22Rv1 (cell line): ENCODE measurements around the gene SNHG17.
"Not testable (repeated sequence)": the region's sequence is repeated elsewhere in the genome, so short reads cannot be mapped to it uniquely, and the experiment has no call there.

Source experiments
- H3K27ac ChIP-seq: fragments of 450-650 bp; 2 replicates; pipeline ENCODE4 v1.5.1; 2017
- ZFX ChIP-seq: fragments of 450-650 bp; IDR thresholded peaks from 2 replicates; pipeline ENCODE4 v1.6.1; 2017; ENCODE audit warnings: antibody characterized with exemption, borderline replicate concordance
- TF ChIP-seq, protein P1 (sequence below): fragments of 450-650 bp; IDR thresholded peaks from 2 replicates; pipeline ENCODE4 v1.5.1; 2017; ENCODE audit warnings: mild to moderate bottlenecking

Gene SNHG17

DNA sequence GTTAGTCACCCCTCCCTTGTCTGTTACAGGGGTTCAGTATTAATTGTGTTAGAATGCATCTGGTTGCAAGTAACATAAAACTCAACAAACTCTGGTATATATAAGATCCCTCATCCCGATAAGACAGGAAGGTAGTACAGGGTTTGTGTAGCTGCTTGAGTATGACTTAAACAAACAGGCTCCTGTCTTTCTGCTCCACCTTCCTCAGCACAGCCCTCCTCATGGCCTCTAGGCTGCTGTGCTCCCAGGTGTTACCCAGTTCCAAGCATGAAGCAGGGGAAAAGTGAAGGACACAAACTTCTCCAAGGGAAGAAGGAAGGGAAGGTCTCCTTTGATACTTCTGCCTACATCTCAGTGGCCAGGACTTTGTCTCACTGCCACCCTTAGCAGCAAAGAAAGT is 36.1 kb upstream of the SNHG17 start:
- TF ChIP-seq, protein P1, sequence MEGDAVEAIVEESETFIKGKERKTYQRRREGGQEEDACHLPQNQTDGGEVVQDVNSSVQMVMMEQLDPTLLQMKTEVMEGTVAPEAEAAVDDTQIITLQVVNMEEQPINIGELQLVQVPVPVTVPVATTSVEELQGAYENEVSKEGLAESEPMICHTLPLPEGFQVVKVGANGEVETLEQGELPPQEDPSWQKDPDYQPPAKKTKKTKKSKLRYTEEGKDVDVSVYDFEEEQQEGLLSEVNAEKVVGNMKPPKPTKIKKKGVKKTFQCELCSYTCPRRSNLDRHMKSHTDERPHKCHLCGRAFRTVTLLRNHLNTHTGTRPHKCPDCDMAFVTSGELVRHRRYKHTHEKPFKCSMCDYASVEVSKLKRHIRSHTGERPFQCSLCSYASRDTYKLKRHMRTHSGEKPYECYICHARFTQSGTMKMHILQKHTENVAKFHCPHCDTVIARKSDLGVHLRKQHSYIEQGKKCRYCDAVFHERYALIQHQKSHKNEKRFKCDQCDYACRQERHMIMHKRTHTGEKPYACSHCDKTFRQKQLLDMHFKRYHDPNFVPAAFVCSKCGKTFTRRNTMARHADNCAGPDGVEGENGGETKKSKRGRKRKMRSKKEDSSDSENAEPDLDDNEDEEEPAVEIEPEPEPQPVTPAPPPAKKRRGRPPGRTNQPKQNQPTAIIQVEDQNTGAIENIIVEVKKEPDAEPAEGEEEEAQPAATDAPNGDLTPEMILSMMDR: no peak
- TF ChIP-seq ZFX: no peak

GRCh38 chr20:38466983-38467382 is 31.9 kb upstream of the SNHG17 start:
- H3K27ac ChIP-seq: no peak overlapping the region
- TF ChIP-seq, protein P1: no peak
- TF ChIP-seq ZFX: no peak

More for the DNA sequence above, 36.1 kb upstream of the SNHG17 start:
- no peak overlapping the region; the same call in 1 of the 2 replicates for H3K27ac ChIP-seq

- no peak for TF ChIP-seq ZFX
- TF ChIP-seq, protein P1: no peak
These were observed 31.0 kb upstream of the SNHG17 start for GRCh38 chr20:38466171-38466570.

DNA sequence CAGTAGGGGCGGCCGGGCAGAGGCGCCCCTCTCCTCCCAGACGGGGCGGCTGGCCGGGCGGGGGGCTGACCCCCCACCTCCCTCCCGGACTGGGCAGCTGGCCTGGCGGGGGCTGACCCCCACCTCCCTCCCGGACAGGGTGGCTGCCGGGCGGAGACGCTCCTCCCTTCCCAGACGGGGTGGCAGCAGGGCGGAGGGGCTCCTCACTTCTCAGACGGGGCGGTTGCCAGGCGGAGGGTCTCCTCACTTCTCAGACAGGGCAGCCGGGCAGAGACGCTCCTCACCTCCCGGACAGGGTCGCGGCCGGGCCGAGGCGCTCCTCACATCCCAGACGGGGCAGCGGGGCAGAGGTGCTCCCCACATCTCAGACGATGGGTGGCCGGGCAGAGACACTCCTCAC is 26.4 kb upstream of the SNHG17 start:
- H3K27ac ChIP-seq: not testable (repeated sequence)

More at GRCh38 chr20:38466171-38466570, 31.0 kb upstream of the SNHG17 start:
- H3K27ac ChIP-seq: no peak overlapping the region

DNA sequence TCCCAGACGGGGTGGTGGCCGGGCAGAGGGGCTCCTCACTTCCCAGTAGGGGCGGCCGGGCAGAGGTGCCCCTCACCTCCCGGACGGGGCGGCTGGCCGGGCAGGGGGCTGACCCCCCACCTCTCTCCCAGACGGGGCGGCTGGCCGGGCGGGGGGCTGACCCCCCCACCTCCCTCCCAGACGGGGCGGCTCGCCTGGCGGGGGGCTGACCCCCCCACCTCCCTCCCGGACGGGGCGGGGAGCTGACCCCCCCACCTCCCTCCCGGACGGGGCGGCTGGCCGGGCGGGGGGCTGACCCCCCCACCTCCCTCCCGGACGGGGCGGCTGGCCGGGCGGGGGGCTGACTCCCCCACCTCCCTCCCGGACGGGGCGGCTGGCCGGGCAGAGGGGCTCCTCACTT is 26.0 kb upstream of the SNHG17 start:
- H3K27ac ChIP-seq: not testable (repeated sequence)

- peak overlapping the region; percentile 53 for H3K27ac ChIP-seq
These were observed 25.5 kb upstream of the SNHG17 start for GRCh38 chr20:38460631-38461030.

DNA sequence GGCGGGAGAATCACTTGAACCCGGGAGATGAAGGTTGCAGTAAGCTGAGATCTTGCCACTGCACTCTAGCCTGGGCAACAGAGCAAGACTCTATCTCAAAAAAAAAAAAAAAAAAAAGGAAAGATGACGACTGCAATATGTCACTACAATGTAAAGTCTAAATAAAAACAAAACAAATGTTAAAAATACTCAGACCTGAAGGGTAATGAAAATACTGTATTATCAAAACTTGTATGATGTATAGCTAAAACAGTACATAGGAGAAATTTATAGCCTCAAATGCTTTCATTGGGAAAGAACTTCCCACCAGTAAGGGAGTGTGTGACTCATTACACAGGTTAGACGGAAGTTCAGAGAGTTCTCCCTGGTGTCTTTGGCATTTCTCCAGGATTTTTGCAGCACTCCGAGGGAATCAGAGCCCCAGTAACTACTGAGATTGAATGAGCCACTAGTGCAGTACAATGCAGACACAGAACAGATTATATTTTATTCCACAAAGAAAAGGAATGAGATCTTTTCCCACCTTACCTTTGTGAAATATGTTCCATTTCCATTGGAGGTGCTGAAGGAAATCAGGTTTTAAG is 25.0 kb upstream of the SNHG17 start:
- H3K27ac ChIP-seq: peak overlapping the region; percentile 53

DNA sequence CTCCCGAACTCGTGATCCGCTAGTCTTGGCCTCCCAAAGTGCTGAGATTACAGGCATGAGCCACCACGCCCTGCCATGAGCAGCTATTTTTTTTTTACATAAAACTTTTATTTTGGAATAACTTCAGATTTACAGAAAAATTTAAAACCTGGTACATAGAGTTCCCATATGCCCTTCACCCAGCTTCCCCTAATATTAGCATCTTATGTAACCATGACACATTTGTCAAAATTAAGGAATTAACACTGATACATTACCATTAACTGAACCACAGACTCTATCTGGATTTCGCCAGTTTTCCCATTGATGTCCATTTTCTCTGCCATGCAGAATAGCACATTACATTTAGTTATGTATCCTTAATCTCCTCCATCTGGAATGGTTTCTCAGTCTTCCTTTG is 23.2 kb upstream of the SNHG17 start:
- H3K27ac ChIP-seq: no peak overlapping the region
- TF ChIP-seq, protein P1: no peak
- no peak for TF ChIP-seq ZFX

More for the DNA sequence above, 25.0 kb upstream of the SNHG17 start:
- TF ChIP-seq, protein P1: no peak
- TF ChIP-seq ZFX: no peak

GRCh38 chr20:38454556-38455473 is 19.7 kb upstream of the SNHG17 start:
- no peak overlapping the region for H3K27ac ChIP-seq
- no peak for TF ChIP-seq ZFX
- TF ChIP-seq, protein P1: no peak
